Thyroid gland (tissue), 4 donors: ENCODE data around the gene TRIM5.
"Not testable (repeated sequence)": the region's sequence is repeated elsewhere in the genome, so short reads cannot be mapped to it uniquely, and the experiment has no call there.

Experiments
- CTCF ChIP-seq, 6 experiments: fragments of 200-600 bp in 3 of 6; fragments of 450-650 bp in 3 of 6; sonication (generic) in 3 of 6; IDR thresholded peaks; one replicate each; pipeline ENCODE4 v1.5.1; 2016 to 2019; ENCODE audit warnings: antibody characterized with exemption in 6 of 6, mild to moderate bottlenecking in 2 of 6, inconsistent platforms in 1 of 6, moderate library complexity in 1 of 6
- POLR2A ChIP-seq, 2 donors: fragments of 450-650 bp; IDR thresholded peaks; one replicate each; pipeline ENCODE4 v1.6.1; 2017; ENCODE audit warnings: antibody characterized with exemption in 2 of 2, mild to moderate bottlenecking in 2 of 2, moderate library complexity in 1 of 2

- not testable (repeated sequence) for TF ChIP-seq POLR2A, CTCF (IDR thresholded peaks at IDR 0.05)
These were observed 1.3 kb downstream of the TRIM5 start for GRCh38 chr11:5683620-5684019.
